GM12891 (cell line): Measurements from ENCODE around the gene SPOP.

ENCODE experiments used
- PAX5 ChIP-seq: IDR thresholded peaks from 2 replicates; pipeline ENCODE4 v1.6.1; 2011; ENCODE audit warnings: low read length, moderate library complexity, mild to moderate bottlenecking; ENCODE audit not compliant: insufficient read depth, severe bottlenecking
- POLR2A ChIP-seq: IDR thresholded peaks from 2 replicates; pipeline ENCODE4 v1.6.1; 2011; ENCODE audit warnings: low read depth, low read length, control low read depth
- POLR2AphosphoS5 ChIP-seq: IDR thresholded peaks from 2 replicates; pipeline ENCODE4 v1.6.1; 2011; ENCODE audit warnings: low read depth, low read length, control low read depth
- SPI1 ChIP-seq: IDR thresholded peaks from 2 replicates; pipeline ENCODE4 v1.6.1; 2011; ENCODE audit warnings: low read depth, low read length, control low read depth
- TAF1 ChIP-seq: IDR thresholded peaks from 2 replicates; pipeline ENCODE4 v1.6.1; 2011; ENCODE audit warnings: low read depth, low read length, control low read depth

- TF ChIP-seq POLR2A (no peak), POLR2AphosphoS5 (no peak), TAF1 (no peak), SPI1 (no peak), PAX5 (no peak)
Measured at GRCh38 chr17:49723423-49723822, 45.5 kb upstream of the SPOP start.
